ENCODE results near the gene KRT84. TPM values are rescaled to one million over a fixed set of nuclear protein-coding genes. Genes with fewer than 3 reads are reported as not detected.

The KRT84 gene
- total and polyA plus RNA-seq, 10 of the 15 experiments (the other 5 are each of a cell fraction or from before 2014, with no cell fraction given): not detected

DNA sequence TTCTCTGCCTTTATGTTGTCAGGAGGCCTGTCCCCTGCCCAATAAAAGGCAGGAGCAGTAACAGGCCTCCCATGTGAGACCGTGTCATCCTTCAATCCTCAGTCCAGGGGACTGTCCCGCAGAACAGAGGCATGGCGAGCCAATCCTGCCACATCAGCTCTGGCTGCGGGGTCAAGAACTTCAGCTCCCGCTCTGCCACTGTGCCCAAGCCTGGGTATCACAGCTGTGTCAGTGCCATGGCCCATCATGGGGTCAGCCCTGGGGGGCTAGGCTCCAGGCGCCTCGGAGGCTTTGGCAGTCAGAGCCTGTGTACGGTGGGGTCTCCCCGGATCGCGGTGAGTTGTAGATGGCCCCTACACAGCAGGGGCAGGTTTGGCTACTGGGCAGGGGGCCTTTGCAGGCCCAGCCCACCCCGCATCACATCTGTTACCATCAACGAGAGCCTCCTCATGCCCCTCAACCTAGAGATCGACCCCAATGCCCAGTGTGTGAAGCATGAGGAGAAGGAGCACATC is 44.3 kb downstream of the KRT84 start:
- ChIA-PET POLR2A (no interaction called here), CTCF (interaction anchor here (2.6 kb wide), 1 partner anchor 13 kb away, joined by 12 read pairs; no protein-coding TSS in a partner anchor), RAD21 (ENCODE audit: unreplicated experiment) (no interaction called here), SMC1A (ENCODE audit: uncharacterized antibody, unreplicated experiment) (interaction anchor here (1.5 kb wide), 1 partner anchor 12 kb away, joined by 4 read pairs; no protein-coding TSS in a partner anchor)
- H3K4me3 ChIP-seq: no peak overlapping the region
- H4K20me1 ChIP-seq (ENCODE audit: control insufficient read depth, insufficient read depth): no peaks in the 10 kb centered on the region
- H3K9ac ChIP-seq (ENCODE audit: control insufficient read depth, insufficient read depth, low read length): no peak overlapping the region
- WGBS (ENCODE audit: insufficient coverage, insufficient replicate concordance, low lambda C conversion rate, missing lambda C conversion rate): 40% methylated on average over 14 of the region's 14 CpGs
- no peaks in the 10 kb centered on the region; a peak in 1 of 4 replicates for H3K27me3 ChIP-seq (replicated peaks in 1 of 2; ENCODE audit: control insufficient read depth in 2 of 2, insufficient read depth in 2 of 2, low read length in 1 of 2)
- no peak overlapping the region for H3K4me2 ChIP-seq (ENCODE audit: control insufficient read depth, insufficient read depth)
- H3K36me3 ChIP-seq (ENCODE audit: control insufficient read depth in 2 of 2, insufficient read depth in 2 of 2, low read length in 1 of 2): no peaks in the 10 kb centered on the region
- no peak overlapping the region for H3K27ac ChIP-seq (ENCODE audit: control insufficient read depth, insufficient read depth)
- H3K9me3 ChIP-seq (replicated peaks; ENCODE audit: control insufficient read depth, insufficient read depth, low read length): no peaks in the 10 kb centered on the region; the same call in 2 of the 3 replicates
- no peaks in the 10 kb centered on the region for H3K79me2 ChIP-seq (ENCODE audit: control insufficient read depth, insufficient read depth, low read length)
- ATAC-seq (no peak), DNase-seq (ENCODE audit: low read depth, low spot score) (no peak), FAIRE-seq (no peak)
- no peaks in the 10 kb centered on the region for H3K4me1 ChIP-seq (ENCODE audit: control insufficient read depth, insufficient read depth, low read length)
- no TSS peak for BruUV-seq (replicated peaks)
- intact Hi-C loops (cut with micrococcal nuclease; ENCODE audit: unreplicated experiment): no loop called here
- no peak overlapping the region for H2AFZ ChIP-seq (ENCODE audit: control insufficient read depth, low read depth, low read length)
- TF ChIP-seq TAF1 (IDR thresholded peaks at IDR 0.05; ENCODE audit: borderline replicate concordance, low read depth, low read length): no peak
- TF ChIP-seq KLF5 (IDR thresholded peaks at IDR 0.05; ENCODE audit: partially characterized antibody): no peak
- no peak for TF ChIP-seq RELA (IDR thresholded peaks at IDR 0.05; ENCODE audit: borderline replicate concordance, partially characterized antibody)
- in situ Hi-C loops (cut with MboI): no loop called here

DNA sequence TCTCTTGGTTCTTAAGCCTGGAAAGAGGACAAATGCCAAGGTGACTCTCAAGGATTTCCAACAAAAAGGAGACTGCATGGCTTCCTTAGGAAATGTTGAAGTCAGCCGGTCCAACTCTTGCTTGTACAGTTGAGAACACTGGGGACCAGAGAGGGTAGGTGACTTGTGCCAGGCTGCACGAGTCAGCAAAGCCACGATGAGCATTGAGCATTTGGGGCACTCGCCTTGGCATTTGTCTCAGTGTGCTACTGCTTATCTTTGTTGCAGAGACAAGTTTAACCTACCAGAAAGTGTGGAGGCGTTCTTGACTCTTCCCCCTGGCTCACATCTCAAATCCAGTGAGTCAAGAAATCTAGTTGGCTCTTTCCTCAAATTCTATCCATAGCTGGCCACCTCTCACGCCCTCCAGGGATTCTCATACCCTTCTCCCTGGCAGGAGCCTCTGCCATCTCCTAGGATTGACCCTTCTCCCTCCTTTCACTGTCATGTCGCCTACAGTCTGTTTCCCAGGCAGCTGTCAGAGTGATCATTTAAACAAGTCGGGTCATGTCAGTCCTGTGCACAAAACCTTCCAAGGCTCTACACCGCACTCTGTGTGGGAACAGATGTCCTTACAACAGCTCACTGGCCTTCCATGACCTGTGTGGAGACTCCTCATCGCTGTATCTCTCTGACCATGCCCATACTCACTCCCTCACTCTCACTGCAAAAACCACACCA is 47.1 kb downstream of the KRT84 start:
- in situ Hi-C loops (cut with MboI): no loop called here
- Histone ChIP-seq H3K36me3 (ENCODE audit: control insufficient read depth in 2 of 2, insufficient read depth in 2 of 2, low read length in 1 of 2) (no peaks in the 10 kb centered on the region), H4K20me1 (ENCODE audit: control insufficient read depth, insufficient read depth) (no peaks in the 10 kb centered on the region), H3K4me3 (no peak overlapping the region), H3K9ac (ENCODE audit: control insufficient read depth, insufficient read depth, low read length) (no peak overlapping the region), H3K27ac (ENCODE audit: control insufficient read depth, insufficient read depth) (no peak overlapping the region), H3K4me2 (ENCODE audit: control insufficient read depth, insufficient read depth) (no peak overlapping the region), H3K9me3 (replicated peaks; ENCODE audit: control insufficient read depth, insufficient read depth, low read length) (no peaks in the 10 kb centered on the region; the same call in 2 of the 3 replicates), H2AFZ (ENCODE audit: control insufficient read depth, low read depth, low read length) (no peak overlapping the region), H3K27me3 (replicated peaks in 1 of 2; ENCODE audit: control insufficient read depth in 2 of 2, insufficient read depth in 2 of 2, low read length in 1 of 2) (peaks cover 0 to 2% of the 10 kb centered on the region in 2 experiments; a peak in 2 of 4 replicates), H3K4me1 (ENCODE audit: control insufficient read depth, insufficient read depth, low read length) (no peaks in the 10 kb centered on the region), H3K79me2 (ENCODE audit: control insufficient read depth, insufficient read depth, low read length) (no peaks in the 10 kb centered on the region)
- ChIA-PET SMC1A (ENCODE audit: uncharacterized antibody, unreplicated experiment) (no interaction called here), RAD21 (ENCODE audit: unreplicated experiment) (interaction anchor here (0.6 kb wide), 2 partner anchors 316 to 640 kb away, joined by 4 to 5 read pairs; no protein-coding TSS in a partner anchor), POLR2A (no interaction called here), CTCF (interaction anchor here (1.2 to 2.6 kb wide), 4 partner anchors 9 to 22 kb away, joined by 3 to 12 read pairs (median 5); no protein-coding TSS in a partner anchor)
- BruUV-seq (replicated peaks): no TSS peak
- DNase-seq (ENCODE audit: low read depth, low spot score): no peak
- ATAC-seq: no peak
- intact Hi-C loops (cut with micrococcal nuclease; ENCODE audit: unreplicated experiment): no loop called here
- 17% methylated on average over 10 of the region's 10 CpGs for WGBS (ENCODE audit: insufficient coverage, insufficient replicate concordance, low lambda C conversion rate, missing lambda C conversion rate)
- FAIRE-seq: no peak
- TF ChIP-seq FOXM1 (IDR thresholded peaks at IDR 0.05; ENCODE audit: low read depth, low read length) (no peak), MYB (IDR thresholded peaks at IDR 0.05; ENCODE audit: borderline replicate concordance, low read depth, low read length) (no peak), NR2C1 (IDR thresholded peaks at IDR 0.05) (no peak), ZZZ3 (IDR thresholded peaks at IDR 0.05; ENCODE audit: control insufficient read depth, insufficient read length, low read depth) (no peak), HDAC6 (IDR thresholded peaks at IDR 0.05; ENCODE audit: unreplicated experiment) (no peak), MEF2B (IDR thresholded peaks at IDR 0.05; ENCODE audit: partially characterized antibody, poor library complexity, severe bottlenecking) (no peak), ZNF207 (IDR thresholded peaks at IDR 0.05; ENCODE audit: borderline replicate concordance) (no peak), POLR2AphosphoS5 (IDR thresholded peaks at IDR 0.05; ENCODE audit: low read length) (no peak), ZBTB11 (CRISPR knock-in tag; IDR thresholded peaks at IDR 0.05) (no peak), POLR2AphosphoS2 (IDR thresholded peaks at IDR 0.05; ENCODE audit: low read depth, low read length) (no peak)

Data from GM12878 (cell line).